ENCODE results near the gene CLEC4E. TPM values are rescaled to one million over a fixed set of nuclear protein-coding genes. Genes with fewer than 3 reads are reported as not detected.
"Not testable (repeated sequence)": the region's sequence is repeated elsewhere in the genome, so short reads cannot be mapped to it uniquely, and the experiment has no call there.

Gene CLEC4E
- total RNA-seq, 1 donor, result not detected

DNA sequence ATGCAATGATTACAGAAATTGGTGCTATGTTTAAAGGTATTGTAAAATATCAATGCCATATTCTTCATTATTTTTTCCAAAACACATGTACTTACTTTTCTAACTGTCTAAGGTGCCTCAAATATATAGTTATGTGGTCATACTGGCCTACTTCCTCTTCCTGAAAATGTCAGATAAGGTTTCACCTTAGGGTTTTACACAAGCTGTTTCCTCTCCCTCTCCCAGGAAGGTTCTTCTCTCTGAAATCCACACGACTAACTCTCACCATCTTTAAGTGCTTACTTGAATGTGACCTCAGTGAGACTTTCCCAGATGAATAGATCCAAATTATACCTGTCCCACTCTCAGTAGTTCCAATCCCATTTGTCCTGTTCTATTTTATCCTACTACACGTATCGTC is 39.0 kb downstream of the CLEC4E start:
- H3K4me3 ChIP-seq (ENCODE audit: low read depth, low read length), result no peak overlapping the region
- no peak for DNase-seq (ENCODE audit: low read depth)
- TF ChIP-seq, protein P1, sequence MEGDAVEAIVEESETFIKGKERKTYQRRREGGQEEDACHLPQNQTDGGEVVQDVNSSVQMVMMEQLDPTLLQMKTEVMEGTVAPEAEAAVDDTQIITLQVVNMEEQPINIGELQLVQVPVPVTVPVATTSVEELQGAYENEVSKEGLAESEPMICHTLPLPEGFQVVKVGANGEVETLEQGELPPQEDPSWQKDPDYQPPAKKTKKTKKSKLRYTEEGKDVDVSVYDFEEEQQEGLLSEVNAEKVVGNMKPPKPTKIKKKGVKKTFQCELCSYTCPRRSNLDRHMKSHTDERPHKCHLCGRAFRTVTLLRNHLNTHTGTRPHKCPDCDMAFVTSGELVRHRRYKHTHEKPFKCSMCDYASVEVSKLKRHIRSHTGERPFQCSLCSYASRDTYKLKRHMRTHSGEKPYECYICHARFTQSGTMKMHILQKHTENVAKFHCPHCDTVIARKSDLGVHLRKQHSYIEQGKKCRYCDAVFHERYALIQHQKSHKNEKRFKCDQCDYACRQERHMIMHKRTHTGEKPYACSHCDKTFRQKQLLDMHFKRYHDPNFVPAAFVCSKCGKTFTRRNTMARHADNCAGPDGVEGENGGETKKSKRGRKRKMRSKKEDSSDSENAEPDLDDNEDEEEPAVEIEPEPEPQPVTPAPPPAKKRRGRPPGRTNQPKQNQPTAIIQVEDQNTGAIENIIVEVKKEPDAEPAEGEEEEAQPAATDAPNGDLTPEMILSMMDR (IDR thresholded peaks at IDR 0.05; ENCODE audit: insufficient read depth, low read depth, low read length), result no peak

- no peak for DNase-seq (ENCODE audit: low read depth)
- TF ChIP-seq, protein P1 (IDR thresholded peaks at IDR 0.05; ENCODE audit: insufficient read depth, low read depth, low read length), result no peak
- no peak overlapping the region for H3K4me3 ChIP-seq (ENCODE audit: low read depth, low read length)
Measured at GRCh38 chr12:8499616-8500015, 41.1 kb downstream of the CLEC4E start.

DNA sequence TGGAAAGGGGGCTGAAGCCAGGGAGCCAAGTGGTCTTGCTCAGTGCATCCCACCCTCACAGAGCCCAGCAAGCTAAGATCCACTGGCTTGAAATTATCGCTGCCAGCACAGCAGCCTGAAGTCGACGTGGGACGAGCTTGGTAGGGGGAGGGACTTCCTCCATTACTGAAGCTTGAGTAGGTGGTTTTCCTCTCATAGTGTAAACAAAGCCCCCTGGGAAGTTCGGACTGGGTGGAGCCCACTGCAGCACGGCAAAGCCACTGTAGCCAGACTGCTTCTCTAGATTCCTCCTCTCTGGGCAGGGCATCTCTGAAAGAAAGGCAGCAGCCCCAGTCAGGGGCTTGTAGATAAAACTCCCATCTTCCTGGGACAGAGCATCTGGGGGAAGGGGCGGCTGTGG is 44.6 kb downstream of the CLEC4E start:
- H3K4me3 ChIP-seq (ENCODE audit: low read depth, low read length); DNase-seq (ENCODE audit: low read depth): not testable (repeated sequence)

DNA sequence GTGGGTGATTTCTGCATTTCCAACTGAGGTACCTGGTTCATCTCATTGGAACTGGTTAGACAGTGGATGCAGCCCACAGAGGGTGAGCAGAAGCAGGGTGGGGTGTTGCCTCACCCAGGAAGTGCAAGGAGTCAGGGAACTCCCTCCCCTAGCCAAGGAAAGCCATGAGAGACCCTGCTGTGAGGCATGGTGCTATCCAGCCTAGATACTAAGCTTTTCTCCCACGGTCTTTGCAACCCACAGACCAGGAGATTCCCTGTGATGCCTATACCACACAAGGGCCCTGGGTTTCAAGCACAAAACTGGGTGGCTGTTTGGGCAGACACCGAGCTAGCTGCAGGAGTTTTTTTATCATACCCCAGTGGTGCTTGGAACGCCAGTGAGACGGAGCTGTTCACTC is 45.0 kb downstream of the CLEC4E start:
- not testable (repeated sequence) for DNase-seq (ENCODE audit: low read depth); H3K4me3 ChIP-seq (ENCODE audit: low read depth, low read length)

DNA sequence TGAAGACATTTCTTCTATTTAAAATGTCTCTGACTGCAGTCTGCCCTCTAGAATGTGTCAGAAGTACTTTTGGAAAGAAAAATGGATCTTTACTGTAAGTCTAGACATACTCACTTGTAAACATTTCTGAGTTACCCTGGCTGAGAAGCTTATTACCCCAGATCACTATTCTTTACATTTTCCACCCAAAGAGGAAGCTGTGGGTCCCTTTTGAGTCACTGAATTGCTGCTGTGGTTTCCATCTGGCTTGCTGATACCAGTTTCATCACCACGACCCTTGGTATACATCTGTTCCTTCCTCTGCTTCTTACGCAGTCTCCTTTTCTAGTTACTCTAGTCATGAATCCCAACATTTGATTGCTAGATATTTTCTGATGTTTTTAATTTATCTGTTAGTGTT is 47.6 kb downstream of the CLEC4E start:
- no peak for DNase-seq (ENCODE audit: low read depth)
- H3K4me3 ChIP-seq (ENCODE audit: low read depth, low read length), result no peak overlapping the region
- TF ChIP-seq, protein P1 (IDR thresholded peaks at IDR 0.05; ENCODE audit: insufficient read depth, low read depth, low read length), result no peak

- no peak overlapping the region for H3K4me3 ChIP-seq (ENCODE audit: low read depth, low read length)
- DNase-seq (ENCODE audit: low read depth), result no peak
- TF ChIP-seq, protein P1 (IDR thresholded peaks at IDR 0.05; ENCODE audit: insufficient read depth, low read depth, low read length), result no peak
Measured at GRCh38 chr12:8491646-8492530, 48.8 kb downstream of the CLEC4E start.

Small RNAs within 50 kb of the gene (small RNA-seq; reads per million reads assigned to genes)
- gene RNU6-275P, result not detected

Other genes with a start within 250 kb of the CLEC4E start
- not detected in 2 replicates for gene CLEC6A, start 84.9 kb downstream of the CLEC4E start, total RNA-seq
- gene CLEC4D, start 27.4 kb downstream of the CLEC4E start, total RNA-seq, result not detected in 2 replicates
- gene AICDA, start 72.0 kb upstream of the CLEC4E start, total RNA-seq, result not detected in 2 replicates
- gene MFAP5, start 121.9 kb upstream of the CLEC4E start, total RNA-seq, result 0.86 and 4.8 TPM in 2 replicates
- 15.1 TPM in 2 replicates for gene RIMKLB, start 157.1 kb upstream of the CLEC4E start, total RNA-seq